Smooth muscle cell (in vitro differentiated cells): Measurements from ENCODE around the gene ST6GAL2. TPM values are rescaled to one million over a fixed set of nuclear protein-coding genes. Genes with fewer than 3 reads are reported as not detected.

Experiments
- DNase-seq: peaks from one replicate; lab custom pipeline; 2025; ENCODE audit not compliant: unreplicated experiment; lab: John Stamatoyannopoulos, UW
- H2AFZ ChIP-seq: fragments of 200-600 bp; sonication (generic); 2 replicates; pipeline ENCODE4 v1.6.0; 2016; ENCODE audit warnings: antibody characterized with exemption, low read depth, mild to moderate bottlenecking
- H3F3A ChIP-seq: fragments of 200-600 bp; sonication (generic); 2 replicates; pipeline ENCODE4 v1.6.0; 2017; ENCODE audit warnings: antibody characterized with exemption, low read depth
- H3K27ac ChIP-seq: fragments of 200-600 bp; sonication (generic); 2 replicates; pipeline ENCODE4 v1.5.1; 2016; ENCODE audit warnings: low read depth, mild to moderate bottlenecking
- H3K27me3 ChIP-seq: fragments of 200-600 bp; sonication (generic); 2 replicates; pipeline ENCODE4 v1.6.1; 2016; ENCODE audit warnings: low read depth, mild to moderate bottlenecking
- H3K36me3 ChIP-seq: fragments of 200-600 bp; sonication (generic); 2 replicates; pipeline ENCODE4 v1.5.1; 2016; ENCODE audit warnings: low read depth
- H3K4me1 ChIP-seq: fragments of 200-600 bp; sonication (generic); 2 replicates; pipeline ENCODE4 v1.5.1; 2016; ENCODE audit warnings: low read depth
- H3K4me2 ChIP-seq: fragments of 200-600 bp; sonication (generic); 2 replicates; pipeline ENCODE4 v1.6.0; 2016; ENCODE audit warnings: mild to moderate bottlenecking
- H3K4me3 ChIP-seq: fragments of 200-600 bp; sonication (generic); 2 replicates; pipeline ENCODE4 v1.5.1; 2016; ENCODE audit warnings: mild to moderate bottlenecking
- H3K79me2 ChIP-seq: fragments of 200-600 bp; sonication (generic); 2 replicates; pipeline ENCODE4 v1.6.0; 2016; ENCODE audit warnings: low read depth, mild to moderate bottlenecking
- H3K9ac ChIP-seq: fragments of 200-600 bp; sonication (generic); 2 replicates; pipeline ENCODE4 v1.6.0; 2016; ENCODE audit warnings: low read depth
- H3K9me3 ChIP-seq: fragments of 200-600 bp; sonication (generic); replicated peaks from 2 replicates; pipeline ENCODE4 v1.5.1; 2016; ENCODE audit warnings: low read depth
- H4K20me1 ChIP-seq: fragments of 200-600 bp; sonication (generic); 2 replicates; pipeline ENCODE4 v1.6.0; 2016; ENCODE audit warnings: low read depth
- WGBS: methylation state at CpG from one replicate; pipeline ENCODE4 v1.1.7; 2016; ENCODE audit warnings: low lambda C conversion rate; 5-methylcytosine and 5-hydroxymethylcytosine counted together
- polyA plus RNA-seq: library from polyadenylated mRNA; unstranded; fragments of >200 nt; fragmentation: Nextera tagmentation; extraction: Ambion mirVana; gene quantifications from 2 replicates; pipeline ENCODE4 v1.2.1, GENCODE V29; 2016
- total RNA-seq: library from RNA; depleted of rRNA; stranded (reverse); fragments of >200 nt; gene quantifications from 2 replicates; pipeline ENCODE4 v1.2.3, GENCODE V29; 2014
- TF ChIP-seq, protein P1 (sequence below): fragments of 200-600 bp; sonication (generic); IDR thresholded peaks from 2 replicates; pipeline ENCODE4 v1.5.1; 2017; ENCODE audit warnings: borderline replicate concordance, mild to moderate bottlenecking, antibody characterized with exemption; ENCODE audit not compliant: insufficient read depth, poor library complexity, severe bottlenecking

Gene ST6GAL2
- total and polyA plus RNA-seq, 2 experiments from 2014 or later: 42.5 to 64.6 TPM

DNA sequence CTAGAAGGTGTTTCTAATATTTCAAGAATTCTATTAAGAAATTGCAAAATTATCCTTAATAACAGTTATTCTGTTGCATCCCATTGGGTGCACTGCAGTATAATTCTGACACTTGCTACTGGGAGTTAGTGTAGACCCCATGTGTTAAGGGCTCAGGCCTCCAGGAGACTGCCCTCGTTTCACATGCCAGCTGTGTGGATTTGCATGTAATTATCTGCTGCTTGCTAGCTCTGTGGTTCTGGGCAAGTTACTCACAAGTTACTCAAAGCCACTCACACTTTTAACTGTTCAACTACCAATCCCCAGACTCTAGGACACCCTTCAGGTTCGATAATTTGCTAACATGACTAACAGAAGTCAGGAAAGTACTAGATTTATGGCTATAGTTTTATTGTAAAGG, 38.6 kb downstream of the ST6GAL2 start:
- no peak for DNase-seq
- Histone ChIP-seq H3F3A (no peaks in the 10 kb centered on the region), H3K4me2 (peak overlapping the region; percentile 59), H3K36me3 (no peaks in the 10 kb centered on the region), H3K9me3 (no peaks in the 10 kb centered on the region), H3K27ac (no peak overlapping the region), H3K9ac (no peak overlapping the region), H3K4me3 (no peak overlapping the region), H3K27me3 (no peaks in the 10 kb centered on the region), H4K20me1 (peaks cover 70% of the 10 kb centered on the region), H3K79me2 (peaks cover 57% of the 10 kb centered on the region), H2AFZ (no peak overlapping the region), H3K4me1 (peaks cover 37% of the 10 kb centered on the region)
- TF ChIP-seq, protein P1, sequence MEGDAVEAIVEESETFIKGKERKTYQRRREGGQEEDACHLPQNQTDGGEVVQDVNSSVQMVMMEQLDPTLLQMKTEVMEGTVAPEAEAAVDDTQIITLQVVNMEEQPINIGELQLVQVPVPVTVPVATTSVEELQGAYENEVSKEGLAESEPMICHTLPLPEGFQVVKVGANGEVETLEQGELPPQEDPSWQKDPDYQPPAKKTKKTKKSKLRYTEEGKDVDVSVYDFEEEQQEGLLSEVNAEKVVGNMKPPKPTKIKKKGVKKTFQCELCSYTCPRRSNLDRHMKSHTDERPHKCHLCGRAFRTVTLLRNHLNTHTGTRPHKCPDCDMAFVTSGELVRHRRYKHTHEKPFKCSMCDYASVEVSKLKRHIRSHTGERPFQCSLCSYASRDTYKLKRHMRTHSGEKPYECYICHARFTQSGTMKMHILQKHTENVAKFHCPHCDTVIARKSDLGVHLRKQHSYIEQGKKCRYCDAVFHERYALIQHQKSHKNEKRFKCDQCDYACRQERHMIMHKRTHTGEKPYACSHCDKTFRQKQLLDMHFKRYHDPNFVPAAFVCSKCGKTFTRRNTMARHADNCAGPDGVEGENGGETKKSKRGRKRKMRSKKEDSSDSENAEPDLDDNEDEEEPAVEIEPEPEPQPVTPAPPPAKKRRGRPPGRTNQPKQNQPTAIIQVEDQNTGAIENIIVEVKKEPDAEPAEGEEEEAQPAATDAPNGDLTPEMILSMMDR: no peak
- 27% methylated on average over 2 of the region's 2 CpGs for WGBS

DNA sequence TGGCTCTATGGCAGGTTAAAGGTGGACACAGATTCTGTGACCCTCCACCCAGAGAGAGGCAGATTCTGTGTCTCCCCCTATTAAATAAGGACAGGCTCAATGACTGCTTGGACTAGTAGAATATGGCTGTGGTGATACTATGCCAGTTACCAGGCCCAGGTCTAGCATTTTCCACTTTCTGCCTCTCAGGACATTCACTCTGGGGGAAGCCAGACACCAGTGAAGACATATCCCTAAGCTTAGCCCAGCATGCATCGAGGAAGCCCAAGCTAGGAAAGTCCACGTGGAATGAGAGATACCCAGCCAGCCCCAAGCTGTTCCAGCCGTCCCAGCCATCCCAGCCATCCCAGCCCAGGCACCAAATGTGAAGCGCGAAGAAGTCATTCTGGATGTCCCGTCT, 40.3 kb downstream of the ST6GAL2 start:
- no peak overlapping the region for H3K9ac ChIP-seq
- H3K27me3 ChIP-seq: no peaks in the 10 kb centered on the region
- no peak overlapping the region for H2AFZ ChIP-seq
- no peak overlapping the region for H3K4me3 ChIP-seq
- H3K79me2 ChIP-seq: peaks cover 57% of the 10 kb centered on the region
- no peaks in the 10 kb centered on the region for H3F3A ChIP-seq
- H3K4me2 ChIP-seq: no peak overlapping the region
- no peaks in the 10 kb centered on the region for H3K36me3 ChIP-seq
- H3K4me1 ChIP-seq: peaks cover 21% of the 10 kb centered on the region
- no peak for DNase-seq
- 94% methylated on average over 6 of the region's 6 CpGs for WGBS
- TF ChIP-seq, protein P1: no peak
- H3K27ac ChIP-seq: no peak overlapping the region
- H3K9me3 ChIP-seq: no peaks in the 10 kb centered on the region
- H4K20me1 ChIP-seq: peaks cover 68% of the 10 kb centered on the region

DNA sequence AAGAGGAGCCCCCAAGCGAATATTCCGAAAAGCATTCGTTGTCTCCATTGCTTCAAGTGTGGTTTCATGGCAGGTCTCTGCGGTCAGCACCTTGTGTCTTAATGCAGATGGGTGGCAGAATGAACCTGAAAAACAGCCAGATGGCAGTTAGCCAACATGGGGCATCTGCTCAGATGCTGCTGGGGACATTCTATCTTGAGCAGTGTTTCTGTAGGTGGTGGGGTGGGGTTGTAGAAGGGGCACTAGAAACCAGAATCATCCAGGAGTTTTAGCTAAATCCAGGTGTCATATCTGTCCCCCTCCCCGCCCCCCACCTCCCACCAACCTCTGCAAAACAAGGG, 42.1 kb downstream of the ST6GAL2 start:
- Histone ChIP-seq H2AFZ (no peak overlapping the region), H3K9ac (no peak overlapping the region), H4K20me1 (peaks cover 67% of the 10 kb centered on the region), H3K36me3 (no peaks in the 10 kb centered on the region), H3K4me2 (no peak overlapping the region), H3K27ac (no peak overlapping the region), H3F3A (no peaks in the 10 kb centered on the region), H3K27me3 (no peaks in the 10 kb centered on the region), H3K4me1 (peaks cover 18% of the 10 kb centered on the region), H3K4me3 (no peak overlapping the region), H3K79me2 (peaks cover 41% of the 10 kb centered on the region), H3K9me3 (no peaks in the 10 kb centered on the region)
- DNase-seq: no peak
- 97% methylated on average over 5 of the region's 5 CpGs for WGBS
- TF ChIP-seq, protein P1: no peak
